ENCODE measurements around the gene SNORC. TPM values are rescaled to one million over a fixed set of nuclear protein-coding genes. Genes with fewer than 3 reads are reported as not detected.

Gene SNORC
- total RNA-seq, 3 donors from 2014 or later = 0.32 to 23.1 (median 9.2) TPM

GRCh38 chr2:232859385-232859916 lies 10.6 kb upstream of the SNORC start:
- TF ChIP-seq, protein P1, sequence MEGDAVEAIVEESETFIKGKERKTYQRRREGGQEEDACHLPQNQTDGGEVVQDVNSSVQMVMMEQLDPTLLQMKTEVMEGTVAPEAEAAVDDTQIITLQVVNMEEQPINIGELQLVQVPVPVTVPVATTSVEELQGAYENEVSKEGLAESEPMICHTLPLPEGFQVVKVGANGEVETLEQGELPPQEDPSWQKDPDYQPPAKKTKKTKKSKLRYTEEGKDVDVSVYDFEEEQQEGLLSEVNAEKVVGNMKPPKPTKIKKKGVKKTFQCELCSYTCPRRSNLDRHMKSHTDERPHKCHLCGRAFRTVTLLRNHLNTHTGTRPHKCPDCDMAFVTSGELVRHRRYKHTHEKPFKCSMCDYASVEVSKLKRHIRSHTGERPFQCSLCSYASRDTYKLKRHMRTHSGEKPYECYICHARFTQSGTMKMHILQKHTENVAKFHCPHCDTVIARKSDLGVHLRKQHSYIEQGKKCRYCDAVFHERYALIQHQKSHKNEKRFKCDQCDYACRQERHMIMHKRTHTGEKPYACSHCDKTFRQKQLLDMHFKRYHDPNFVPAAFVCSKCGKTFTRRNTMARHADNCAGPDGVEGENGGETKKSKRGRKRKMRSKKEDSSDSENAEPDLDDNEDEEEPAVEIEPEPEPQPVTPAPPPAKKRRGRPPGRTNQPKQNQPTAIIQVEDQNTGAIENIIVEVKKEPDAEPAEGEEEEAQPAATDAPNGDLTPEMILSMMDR (IDR thresholded peaks at IDR 0.05) = no peak
- TF ChIP-seq POLR2A (IDR thresholded peaks at IDR 0.05) = no peak
- TF ChIP-seq POLR2AphosphoS5 (IDR thresholded peaks at IDR 0.05) = no peak

DNA sequence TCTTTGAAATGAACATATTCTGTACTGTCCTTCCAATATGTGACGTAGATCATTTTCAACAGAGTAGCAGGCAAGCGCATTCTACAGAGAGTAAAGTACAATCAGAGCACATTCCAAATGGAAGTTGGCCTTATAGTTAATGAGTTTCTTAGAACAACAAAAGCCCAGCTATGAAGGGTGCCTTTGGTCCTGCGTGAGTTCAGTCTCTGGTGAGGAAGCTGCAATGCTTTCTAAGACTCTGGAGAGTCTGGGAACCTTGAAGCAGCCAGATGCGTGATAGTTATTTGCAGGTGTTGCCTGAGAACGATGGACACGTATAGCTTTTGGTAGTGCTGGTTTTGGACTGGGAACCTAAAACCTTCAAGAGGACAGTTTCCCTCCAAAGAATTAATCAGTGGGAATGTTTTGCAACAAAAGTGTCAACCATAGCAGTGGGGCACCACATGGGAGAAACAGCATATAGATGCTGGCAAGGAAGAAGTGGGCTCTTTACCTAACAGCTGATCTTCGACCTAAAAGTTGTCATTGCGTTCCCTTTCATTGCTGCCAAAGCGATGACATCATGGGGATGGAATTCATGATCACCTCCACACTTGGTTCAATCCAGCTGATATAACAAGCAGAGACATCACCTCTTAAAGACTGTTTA lies 9.3 kb upstream of the SNORC start:
- Histone ChIP-seq H3K9me3 (no peaks in the 10 kb centered on the region), H3K27me3 (no peaks in the 10 kb centered on the region), H3K36me3 (no peaks in the 10 kb centered on the region), H3K4me1 (no peaks in the 10 kb centered on the region), H3K27ac (no peak overlapping the region), H3K4me3 (no peak overlapping the region)
- no peak for TF ChIP-seq POLR2A (IDR thresholded peaks at IDR 0.05)
- TF ChIP-seq, protein P1 (IDR thresholded peaks at IDR 0.05) = no peak
- TF ChIP-seq POLR2AphosphoS5 (IDR thresholded peaks at IDR 0.05) = no peak
- DNase-seq (ENCODE audit: low spot score in 2 of 2) = no peak
- intact Hi-C loops (cut with DNase I; ENCODE audit: low total_unique reads) = no loop called here

More at GRCh38 chr2:232859385-232859916, 10.6 kb upstream of the SNORC start:
- Histone ChIP-seq H3K4me3 (no peak overlapping the region), H3K27me3 (no peaks in the 10 kb centered on the region), H3K4me1 (no peaks in the 10 kb centered on the region), H3K36me3 (no peaks in the 10 kb centered on the region), H3K9me3 (no peaks in the 10 kb centered on the region), H3K27ac (no peak overlapping the region)
- intact Hi-C loops (cut with DNase I; ENCODE audit: low total_unique reads) = no loop called here
- DNase-seq (ENCODE audit: low spot score in 2 of 2) = no peak

- no peak overlapping the region for H3K27ac ChIP-seq
- DNase-seq (ENCODE audit: low spot score in 2 of 2) = no peak
- intact Hi-C loops (cut with DNase I; ENCODE audit: low total_unique reads) = no loop called here
- H3K36me3 ChIP-seq = no peaks in the 10 kb centered on the region
- no peak overlapping the region for H3K4me3 ChIP-seq
- H3K27me3 ChIP-seq = no peaks in the 10 kb centered on the region
- no peaks in the 10 kb centered on the region for H3K4me1 ChIP-seq
- TF ChIP-seq, protein P1 (IDR thresholded peaks at IDR 0.05) = no peak
- TF ChIP-seq POLR2AphosphoS5 (IDR thresholded peaks at IDR 0.05) = no peak
- no peak for TF ChIP-seq POLR2A (IDR thresholded peaks at IDR 0.05)
- no peaks in the 10 kb centered on the region for H3K9me3 ChIP-seq
These were observed 8.7 kb upstream of the SNORC start for GRCh38 chr2:232861353-232861752.

DNA sequence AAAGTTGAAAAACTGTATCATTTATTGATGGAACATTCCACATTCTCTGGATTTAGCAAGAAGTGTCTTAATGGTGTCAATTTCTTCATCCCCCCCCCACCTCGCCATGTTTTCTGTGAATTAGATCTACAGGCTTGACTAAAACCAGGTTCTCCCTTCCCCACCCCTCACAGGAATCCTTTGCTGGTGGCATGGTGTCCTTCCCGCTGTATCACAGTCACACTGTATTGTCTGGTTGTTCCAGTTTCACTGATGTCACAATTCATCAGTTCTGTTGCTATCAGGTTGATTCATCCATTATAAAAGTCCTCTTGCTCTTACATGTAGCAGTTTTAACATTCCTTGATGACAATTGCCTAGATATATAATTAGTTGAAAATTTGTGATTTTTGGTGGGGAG lies 6.1 kb upstream of the SNORC start:
- no peak overlapping the region for H3K4me3 ChIP-seq
- intact Hi-C loops (cut with DNase I; ENCODE audit: low total_unique reads) = no loop called here
- no peaks in the 10 kb centered on the region for H3K36me3 ChIP-seq
- DNase-seq (ENCODE audit: low spot score in 2 of 2) = no peak
- no peak overlapping the region for H3K27ac ChIP-seq
- H3K9me3 ChIP-seq = no peaks in the 10 kb centered on the region
- no peaks in the 10 kb centered on the region for H3K4me1 ChIP-seq
- TF ChIP-seq, protein P1 (IDR thresholded peaks at IDR 0.05) = no peak
- TF ChIP-seq POLR2A (IDR thresholded peaks at IDR 0.05) = no peak
- TF ChIP-seq POLR2AphosphoS5 (IDR thresholded peaks at IDR 0.05) = no peak
- H3K27me3 ChIP-seq = no peaks in the 10 kb centered on the region

GRCh38 chr2:232865165-232865564 lies 4.9 kb upstream of the SNORC start:
- H3K27ac ChIP-seq = no peak overlapping the region
- TF ChIP-seq POLR2AphosphoS5 (IDR thresholded peaks at IDR 0.05) (no peak), POLR2A (IDR thresholded peaks at IDR 0.05) (no peak)
- TF ChIP-seq, protein P1 (IDR thresholded peaks at IDR 0.05) = no peak
- no peaks in the 10 kb centered on the region for H3K9me3 ChIP-seq
- H3K4me1 ChIP-seq = no peaks in the 10 kb centered on the region
- no peaks in the 10 kb centered on the region for H3K36me3 ChIP-seq
- DNase-seq (ENCODE audit: low spot score in 2 of 2) = no peak
- no peaks in the 10 kb centered on the region for H3K27me3 ChIP-seq
- no peak overlapping the region for H3K4me3 ChIP-seq
- intact Hi-C loops (cut with DNase I; ENCODE audit: low total_unique reads) = no loop called here
